ENCODE data around the gene VPREB3. TPM values are rescaled to one million over a fixed set of nuclear protein-coding genes. Genes with fewer than 3 reads are reported as not detected.

The VPREB3 gene
- polyA plus RNA-seq, 4 donors = 0.56 to 0.89 (median 0.73) TPM

DNA sequence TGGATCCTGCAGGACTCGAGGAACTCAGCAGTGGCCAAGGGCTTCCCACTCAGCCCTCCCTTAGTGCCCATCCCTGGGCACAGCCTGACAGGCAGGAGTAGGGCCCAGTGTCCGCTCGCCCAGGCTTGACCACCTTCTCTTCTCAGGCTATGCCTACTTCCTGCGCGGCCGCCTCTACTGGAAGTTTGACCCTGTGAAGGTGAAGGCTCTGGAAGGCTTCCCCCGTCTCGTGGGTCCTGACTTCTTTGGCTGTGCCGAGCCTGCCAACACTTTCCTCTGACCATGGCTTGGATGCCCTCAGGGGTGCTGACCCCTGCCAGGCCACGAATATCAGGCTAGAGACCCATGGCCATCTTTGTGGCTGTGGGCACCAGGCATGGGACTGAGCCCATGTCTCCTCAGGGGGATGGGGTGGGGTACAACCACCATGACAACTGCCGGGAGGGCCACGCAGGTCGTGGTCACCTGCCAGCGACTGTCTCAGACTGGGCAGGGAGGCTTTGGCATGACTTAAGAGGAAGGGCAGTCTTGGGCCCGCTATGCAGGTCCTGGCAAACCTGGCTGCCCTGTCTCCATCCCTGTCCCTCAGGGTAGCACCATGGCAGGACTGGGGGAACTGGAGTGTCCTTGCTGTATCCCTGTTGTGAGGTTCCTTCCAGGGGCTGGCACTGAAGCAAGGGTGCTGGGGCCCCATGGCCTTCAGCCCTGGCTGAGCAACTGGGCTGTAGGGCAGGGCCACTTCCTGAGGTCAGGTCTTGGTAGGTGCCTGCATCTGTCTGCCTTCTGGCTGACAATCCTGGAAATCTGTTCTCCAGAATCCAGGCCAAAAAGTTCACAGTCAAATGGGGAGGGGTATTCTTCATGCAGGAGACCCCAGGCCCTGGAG, 29.3 kb upstream of the VPREB3 start:
- DNase-seq (ENCODE audit: low read depth in 4 of 4, low spot score in 3 of 4) = no peak

DNA sequence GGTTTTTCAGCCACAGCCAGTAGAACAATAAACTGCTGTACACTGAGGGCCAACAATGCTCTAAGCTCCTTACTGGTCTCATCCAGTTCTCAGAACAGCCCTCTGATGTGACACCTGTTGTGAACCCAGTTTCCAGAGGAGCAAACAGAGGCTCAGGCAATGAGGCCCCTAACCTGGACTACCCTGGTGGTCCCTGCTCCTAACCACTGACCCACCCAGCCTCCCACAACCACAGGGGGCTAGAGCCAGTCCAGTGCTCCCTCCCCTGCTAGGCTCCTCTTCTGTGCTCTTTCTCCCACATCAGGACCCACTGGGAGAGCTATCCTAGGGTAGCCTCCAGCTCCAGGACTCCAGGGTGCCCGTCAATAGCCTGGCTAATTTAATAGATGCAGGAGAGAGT, 28.5 kb upstream of the VPREB3 start:
- no peak for DNase-seq (ENCODE audit: low read depth in 4 of 4, low spot score in 3 of 4)

GRCh38 chr22:23782252-23782651, 28.0 kb upstream of the VPREB3 start:
- no peak for DNase-seq (ENCODE audit: low read depth in 4 of 4, low spot score in 3 of 4)

DNA sequence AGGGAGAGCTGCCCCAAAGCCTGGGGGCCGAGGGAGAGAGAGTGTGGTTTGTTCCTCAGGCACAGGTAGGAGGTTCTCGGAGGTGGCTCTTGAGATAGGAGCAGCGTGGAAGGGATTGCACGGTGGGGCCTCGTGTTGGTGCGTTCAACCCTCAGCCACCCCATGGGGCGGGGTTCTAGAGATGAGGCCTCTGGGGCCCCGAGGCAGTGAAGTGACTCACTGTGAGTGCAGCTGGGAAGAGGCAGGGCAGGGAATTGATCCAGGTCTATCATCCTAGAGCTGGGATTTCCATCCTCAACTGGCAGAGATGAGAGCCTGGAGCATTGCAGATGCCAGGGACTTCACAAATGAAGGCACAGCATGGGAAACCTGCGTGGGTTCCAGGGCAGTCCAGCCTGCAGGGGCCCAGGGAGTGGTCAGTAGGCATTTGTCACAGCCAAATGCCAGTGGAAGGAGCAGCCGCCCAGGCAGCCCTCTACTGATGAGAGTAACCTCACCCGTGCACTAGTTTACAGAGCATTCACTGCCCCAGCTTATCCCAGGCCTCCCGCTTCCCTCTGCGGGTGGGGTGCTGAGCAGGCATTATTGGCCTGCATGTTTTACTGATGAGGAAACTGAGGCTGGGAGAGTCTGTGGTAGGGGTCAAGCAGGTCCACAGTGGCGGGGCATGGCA, 27.4 kb upstream of the VPREB3 start:
- no peak for DNase-seq (ENCODE audit: low read depth in 4 of 4, low spot score in 3 of 4)

- DNase-seq (ENCODE audit: low read depth in 4 of 4, low spot score in 3 of 4) = no peak
Observed at GRCh38 chr22:23781065-23781464, 26.8 kb upstream of the VPREB3 start.

GRCh38 chr22:23780146-23780748, 26.0 kb upstream of the VPREB3 start:
- no peak for DNase-seq (ENCODE audit: low read depth in 4 of 4, low spot score in 3 of 4)

GRCh38 chr22:23779731-23780130, 25.5 kb upstream of the VPREB3 start:
- DNase-seq (ENCODE audit: low read depth in 4 of 4, low spot score in 3 of 4) = no peak

- DNase-seq (ENCODE audit: low read depth in 4 of 4, low spot score in 3 of 4) = no peak
Observed at GRCh38 chr22:23779083-23779482, 24.9 kb upstream of the VPREB3 start.

DNA sequence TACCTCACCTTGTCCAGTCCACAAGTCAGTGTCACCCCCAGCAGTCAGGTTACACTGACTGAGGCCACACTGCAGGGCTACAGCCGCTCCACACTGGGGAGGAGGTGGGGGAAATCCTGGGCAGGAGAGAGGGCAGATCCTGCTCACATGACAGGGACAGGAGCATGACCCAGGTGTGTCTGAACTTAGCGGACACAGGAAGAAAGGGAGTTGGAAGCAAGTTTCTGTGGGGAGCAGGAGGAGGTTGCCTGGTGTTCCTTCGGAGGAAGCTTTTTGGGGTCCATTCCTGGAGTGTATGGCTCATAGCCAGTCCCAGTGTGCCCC, 24.3 kb upstream of the VPREB3 start:
- DNase-seq (ENCODE audit: low read depth in 4 of 4, low spot score in 3 of 4) = no peak

DNA sequence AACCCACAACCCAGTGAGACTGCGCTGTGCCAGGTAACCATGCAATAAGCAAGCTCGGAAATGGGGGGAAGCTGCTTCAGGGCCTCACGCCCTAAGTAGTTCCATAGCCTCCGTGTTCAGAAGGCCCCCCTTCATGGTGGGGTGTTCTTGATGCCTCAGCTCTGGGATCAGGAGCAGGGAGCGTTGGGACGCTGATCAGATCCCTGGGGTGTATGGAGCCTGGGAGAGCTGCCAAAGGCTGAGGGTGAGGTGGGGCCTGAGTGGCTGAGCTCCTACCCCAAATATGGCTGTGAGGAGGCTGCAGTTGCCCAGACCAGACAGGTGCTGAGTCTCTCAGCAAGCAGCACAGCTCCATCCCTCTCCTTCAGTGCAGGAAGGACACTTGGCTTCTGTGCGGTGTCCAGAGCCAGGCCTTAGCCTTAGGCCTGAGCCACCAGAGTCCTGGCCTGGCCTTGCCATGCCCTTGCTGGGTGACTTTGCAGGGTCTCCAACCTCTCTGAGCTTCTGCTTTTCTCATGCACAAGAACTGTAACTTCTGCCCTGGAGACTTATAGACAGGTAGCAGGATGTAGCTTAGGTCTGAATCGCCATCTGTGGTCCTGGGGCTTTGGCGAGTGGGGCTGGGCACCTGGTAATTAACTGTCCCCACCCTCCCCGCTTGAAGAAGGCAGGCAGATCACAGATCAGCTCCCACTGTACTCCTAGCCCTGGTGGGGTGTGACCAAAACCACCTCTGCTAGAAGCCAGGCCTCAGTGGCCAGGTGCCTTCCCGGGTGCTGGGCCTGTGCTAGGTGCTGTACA, 23.8 kb upstream of the VPREB3 start:
- DNase-seq (ENCODE audit: low read depth in 4 of 4, low spot score in 3 of 4) = no peak

- DNase-seq (ENCODE audit: low read depth in 4 of 4, low spot score in 3 of 4) = no peak
Observed at GRCh38 chr22:23775779-23776375, 21.7 kb upstream of the VPREB3 start.

- DNase-seq (ENCODE audit: low read depth in 4 of 4, low spot score in 3 of 4) = no peak
Observed at GRCh38 chr22:23774922-23775436, 20.8 kb upstream of the VPREB3 start.

DNA sequence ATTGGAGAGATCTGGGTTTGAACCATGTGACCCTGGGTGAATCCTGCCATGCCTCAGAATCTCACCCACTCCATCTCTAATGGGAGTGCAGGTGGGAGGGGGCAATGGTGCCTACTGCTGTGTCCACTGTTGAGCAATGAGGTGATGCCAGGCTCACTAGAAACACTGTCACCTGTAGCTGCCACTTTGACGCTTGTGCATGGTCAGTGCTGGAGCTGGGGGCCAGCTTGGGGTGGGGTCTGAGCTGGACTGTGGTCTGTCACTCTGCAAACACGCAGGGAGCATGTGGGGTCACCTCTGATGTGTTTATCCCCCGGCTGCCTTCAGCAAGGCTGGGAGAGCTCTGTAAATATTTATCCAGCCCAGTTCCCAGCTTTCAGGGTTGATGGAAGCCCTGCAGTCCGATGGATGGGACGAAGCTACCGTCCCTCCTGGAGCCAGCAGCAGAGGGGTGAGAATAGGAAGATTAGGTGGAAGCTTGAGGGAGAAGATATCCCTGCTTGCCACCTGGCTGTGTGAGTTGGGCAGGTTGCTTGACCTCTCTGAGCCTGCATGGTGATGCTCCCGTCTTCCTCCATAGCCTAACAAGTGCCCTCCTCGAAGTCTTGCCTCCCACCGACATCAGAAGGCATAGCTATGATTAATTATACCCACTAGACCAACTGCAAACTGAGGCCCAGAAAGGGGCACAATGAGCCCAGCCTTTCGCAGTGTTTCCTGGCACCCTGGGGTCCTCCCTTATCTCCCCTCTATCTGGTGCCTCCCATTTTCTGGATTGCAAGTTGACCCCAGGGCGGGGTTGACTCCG, 20.1 kb upstream of the VPREB3 start:
- DNase-seq (ENCODE audit: low read depth in 4 of 4, low spot score in 3 of 4) = no peak

DNA sequence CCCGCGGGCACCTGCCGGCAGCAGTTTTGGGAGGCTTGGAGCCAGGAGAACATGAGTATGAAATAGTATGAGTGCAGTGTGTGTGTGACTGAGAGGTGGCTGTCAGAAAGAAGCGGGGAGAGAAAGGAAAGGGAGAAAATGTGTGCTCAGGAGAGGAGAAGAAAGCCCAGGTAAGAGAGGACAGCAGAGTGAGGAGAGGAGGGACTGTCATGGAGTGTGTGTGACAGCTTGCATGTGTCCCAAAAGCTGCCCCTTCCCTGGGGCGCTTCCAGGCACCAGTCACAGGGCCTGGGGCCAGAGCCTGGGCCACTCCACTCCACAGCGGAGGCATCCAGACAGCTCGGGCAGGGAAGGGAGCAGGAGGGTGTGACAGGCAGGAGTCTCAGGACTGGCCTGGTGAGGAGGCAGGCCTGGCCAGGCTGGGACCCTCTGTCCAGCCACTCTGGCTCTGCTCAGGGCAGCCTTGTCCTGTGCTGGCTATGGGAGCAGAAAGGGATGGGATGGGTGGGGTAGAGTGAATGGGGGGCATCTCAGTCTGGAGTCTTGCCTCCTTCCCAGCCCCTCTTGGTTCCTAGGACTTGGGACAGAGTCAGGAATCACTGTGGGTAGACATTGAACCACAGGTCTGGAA, 19.4 kb upstream of the VPREB3 start:
- no peak for DNase-seq (ENCODE audit: low read depth in 4 of 4, low spot score in 3 of 4)

DNA sequence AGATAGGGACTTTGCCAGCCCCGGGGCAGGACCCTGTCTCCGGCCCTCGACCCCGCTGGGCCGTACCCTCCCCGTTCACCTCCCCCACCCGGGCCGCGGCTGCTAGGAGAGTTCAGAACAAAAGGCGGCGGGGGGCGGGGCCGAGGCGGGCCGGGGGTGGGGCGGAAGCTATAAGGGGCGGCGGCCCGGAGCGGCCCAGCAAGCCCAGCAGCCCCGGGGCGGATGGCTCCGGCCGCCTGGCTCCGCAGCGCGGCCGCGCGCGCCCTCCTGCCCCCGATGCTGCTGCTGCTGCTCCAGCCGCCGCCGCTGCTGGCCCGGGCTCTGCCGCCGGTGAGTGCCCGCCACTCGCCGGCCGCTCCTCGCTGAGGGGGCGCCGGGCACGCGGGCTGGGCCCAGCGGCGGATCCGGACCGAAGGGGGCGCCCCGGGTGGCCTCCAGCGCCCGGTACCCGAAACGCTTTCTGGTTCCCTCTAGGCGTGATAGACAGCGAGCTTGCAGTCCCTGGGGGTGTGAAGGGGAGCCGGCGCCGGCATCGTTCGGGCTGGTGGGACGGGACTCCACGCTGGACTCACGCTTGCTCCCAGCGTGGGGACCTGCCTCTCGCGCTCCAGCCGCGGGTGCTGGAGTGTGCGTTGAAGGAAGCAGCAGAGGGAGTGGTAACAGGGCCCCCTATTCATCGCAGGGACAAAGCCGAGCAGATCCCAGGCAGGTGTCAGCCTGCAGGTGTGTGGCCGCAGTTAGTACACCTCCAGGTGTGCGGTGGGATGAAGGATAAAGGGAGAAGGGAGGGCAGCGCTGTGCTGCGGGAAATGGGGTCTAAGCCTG, 18.6 kb upstream of the VPREB3 start, which contains the start of gene MMP11:
TSS of gene MMP11 (plus strand) at position 201 of the 825 bp plus-strand sequence. CDS start at position 223, 22 bp downstream.
- no peak for DNase-seq (ENCODE audit: low read depth in 4 of 4, low spot score in 3 of 4)

DNA sequence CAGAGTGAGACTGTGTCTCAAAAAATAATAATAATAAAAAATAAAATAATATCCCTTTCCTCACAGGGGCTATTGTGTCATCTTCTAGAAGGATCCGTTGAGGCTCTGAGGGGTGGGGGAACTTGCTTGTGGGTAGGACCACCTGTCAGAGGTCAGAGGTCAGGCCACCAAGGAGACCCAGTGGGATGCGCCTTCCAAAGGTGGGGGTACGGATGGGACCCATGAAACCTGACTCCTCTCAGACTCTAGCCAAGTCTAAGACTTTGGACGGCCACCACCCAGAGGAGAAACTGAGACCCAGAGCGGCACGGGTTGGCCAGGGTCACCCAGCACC, 18.1 kb upstream of the VPREB3 start:
- DNase-seq (ENCODE audit: low read depth in 4 of 4, low spot score in 3 of 4) = no peak

- DNase-seq (ENCODE audit: low read depth in 4 of 4, low spot score in 3 of 4) = no peak
Observed at GRCh38 chr22:23769321-23769965, 15.2 kb upstream of the VPREB3 start.
